Muscle layer of colon (tissue), 2 donors: Measurements from ENCODE around the gene SSU72.

Source experiments
- H3K27ac ChIP-seq: one replicate; pipeline ENCODE4 v1.7.0; 2013; ENCODE audit warnings: low read depth, mild to moderate bottlenecking, low read length, moderate library complexity
- H3K27me3 ChIP-seq, 2 donors: one replicate each; pipeline ENCODE4 v1.7.0; 2013; ENCODE audit warnings: low read length in 2 of 2, mild to moderate bottlenecking in 2 of 2; ENCODE audit not compliant: insufficient read depth in 2 of 2, control insufficient read depth in 1 of 2
- H3K36me3 ChIP-seq: one replicate; pipeline ENCODE4 v1.7.0; 2013; ENCODE audit warnings: mild to moderate bottlenecking, low read length; ENCODE audit not compliant: insufficient read depth
- H3K4me1 ChIP-seq: one replicate; pipeline ENCODE4 v1.7.0; 2013; ENCODE audit warnings: mild to moderate bottlenecking, low read length; ENCODE audit not compliant: insufficient read depth
- H3K4me3 ChIP-seq, 2 donors: one replicate each; pipeline ENCODE4 v1.7.0; 2013; ENCODE audit warnings: low read length in 2 of 2, low read depth in 1 of 2, mild to moderate bottlenecking in 1 of 2, moderate library complexity in 1 of 2
- H3K9ac ChIP-seq: one replicate; pipeline ENCODE4 v1.7.0; 2013; ENCODE audit warnings: low read length
- H3K9me3 ChIP-seq: one replicate; pipeline ENCODE4 v1.7.0; 2013; ENCODE audit warnings: mild to moderate bottlenecking, low read length
- donor health status: abdominal sarcoma.
- donor health status: Adenocarcinoma of cecum.

Gene SSU72

DNA sequence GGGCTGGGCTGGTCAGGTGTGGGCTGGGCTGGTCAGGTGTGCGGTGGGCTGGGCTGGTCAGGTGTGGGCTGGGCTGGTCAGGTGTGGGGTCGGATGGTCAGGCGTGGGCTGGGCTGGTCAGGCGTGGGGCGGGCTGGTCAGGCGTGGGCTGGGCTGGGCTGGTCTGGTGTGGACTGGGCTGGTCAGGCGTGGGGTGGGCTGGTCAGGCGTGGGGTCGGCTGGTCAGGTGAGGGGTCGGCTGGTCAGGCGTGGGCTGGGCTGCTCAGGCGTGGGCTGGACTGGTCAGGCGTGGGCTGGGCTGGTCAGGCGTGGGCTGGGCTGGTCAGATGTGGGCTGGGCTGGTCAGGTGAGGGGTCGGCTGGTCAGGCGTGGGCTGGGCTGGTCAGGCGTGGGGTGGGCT is 31.1 kb upstream of the SSU72 start:
- Histone ChIP-seq H3K9me3 (no peaks in the 10 kb centered on the region), H3K4me1 (no peaks in the 10 kb centered on the region), H3K9ac (no peak overlapping the region), H3K36me3 (no peaks in the 10 kb centered on the region), H3K27me3 (peaks cover under 1 to 27% of the 10 kb centered on the region in 2 donors), H3K27ac (no peak overlapping the region), H3K4me3 (no peak overlapping the region)

DNA sequence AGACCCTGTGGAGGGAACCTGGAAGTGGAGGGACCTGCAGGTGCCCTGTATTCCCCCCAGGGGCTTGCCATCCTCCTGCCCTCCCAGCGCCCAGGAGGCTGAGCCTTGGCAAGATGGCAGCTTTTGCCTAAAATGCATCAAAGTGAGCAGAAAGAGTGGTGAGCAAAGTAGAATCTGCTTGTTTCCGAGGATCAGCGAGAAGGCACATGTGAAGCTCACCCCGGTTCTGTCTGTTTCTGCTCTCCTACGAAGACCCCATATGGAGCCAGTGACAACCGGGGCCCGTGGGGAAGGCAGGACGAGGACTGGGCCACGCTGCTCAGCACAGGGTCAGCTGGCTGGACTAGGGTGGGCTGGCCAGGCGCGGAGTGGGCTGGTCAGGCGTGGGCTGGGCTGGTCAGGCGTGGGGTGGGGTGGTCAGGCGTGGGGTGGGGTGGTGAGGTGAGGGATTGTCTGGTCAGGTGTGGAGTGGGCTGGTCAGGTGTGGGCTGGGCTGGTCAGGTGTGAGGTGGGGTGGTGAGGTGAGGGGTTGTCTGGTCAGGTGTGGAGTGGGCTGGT is 30.4 kb upstream of the SSU72 start:
- no peak overlapping the region for H3K27ac ChIP-seq
- no peak overlapping the region for H3K9ac ChIP-seq
- H3K4me3 ChIP-seq, result no peak overlapping the region
- no peaks in the 10 kb centered on the region for H3K9me3 ChIP-seq
- H3K4me1 ChIP-seq, result no peaks in the 10 kb centered on the region
- H3K36me3 ChIP-seq, result no peaks in the 10 kb centered on the region
- peaks cover 4 to 33% of the 10 kb centered on the region in 2 donors for H3K27me3 ChIP-seq

DNA sequence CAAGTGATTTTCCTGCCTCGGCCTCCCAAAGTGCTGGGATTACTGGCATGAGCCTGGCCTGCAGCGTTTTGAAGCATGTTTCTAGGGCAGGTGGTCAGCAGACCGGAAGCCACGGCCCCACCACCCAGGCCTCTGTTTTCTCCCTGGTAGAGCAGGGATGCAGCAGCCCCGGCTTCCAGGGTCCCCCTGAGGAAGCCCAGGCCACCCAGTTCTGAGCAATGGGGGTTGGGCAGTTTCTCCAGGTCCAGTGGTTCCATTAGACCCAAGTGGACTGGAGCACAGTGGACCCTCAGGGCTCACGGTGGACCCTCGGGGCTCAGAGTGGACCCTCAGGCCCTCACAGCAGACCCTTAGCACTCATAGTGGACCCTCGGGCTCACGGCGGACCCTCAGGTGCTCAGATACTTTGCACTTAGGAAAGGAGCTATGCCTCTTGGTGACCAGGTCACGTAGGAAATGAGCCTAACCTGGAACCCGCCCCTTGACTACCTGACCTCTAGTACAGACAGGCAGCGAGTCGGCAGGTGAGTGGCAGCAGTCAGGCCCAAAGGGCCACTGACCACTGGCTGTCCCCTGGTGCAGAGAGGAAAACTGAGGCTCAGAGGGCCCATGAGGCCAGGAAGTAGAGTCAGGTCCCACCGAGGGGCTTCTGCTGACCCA is 29.8 kb upstream of the SSU72 start:
- no peaks in the 10 kb centered on the region for H3K9me3 ChIP-seq
- no peak overlapping the region for H3K27ac ChIP-seq
- no peaks in the 10 kb centered on the region for H3K36me3 ChIP-seq
- H3K4me1 ChIP-seq, result no peaks in the 10 kb centered on the region
- H3K27me3 ChIP-seq, result peaks cover 4 to 33% of the 10 kb centered on the region in 2 donors
- no peak overlapping the region for H3K9ac ChIP-seq
- no peak overlapping the region for H3K4me3 ChIP-seq

DNA sequence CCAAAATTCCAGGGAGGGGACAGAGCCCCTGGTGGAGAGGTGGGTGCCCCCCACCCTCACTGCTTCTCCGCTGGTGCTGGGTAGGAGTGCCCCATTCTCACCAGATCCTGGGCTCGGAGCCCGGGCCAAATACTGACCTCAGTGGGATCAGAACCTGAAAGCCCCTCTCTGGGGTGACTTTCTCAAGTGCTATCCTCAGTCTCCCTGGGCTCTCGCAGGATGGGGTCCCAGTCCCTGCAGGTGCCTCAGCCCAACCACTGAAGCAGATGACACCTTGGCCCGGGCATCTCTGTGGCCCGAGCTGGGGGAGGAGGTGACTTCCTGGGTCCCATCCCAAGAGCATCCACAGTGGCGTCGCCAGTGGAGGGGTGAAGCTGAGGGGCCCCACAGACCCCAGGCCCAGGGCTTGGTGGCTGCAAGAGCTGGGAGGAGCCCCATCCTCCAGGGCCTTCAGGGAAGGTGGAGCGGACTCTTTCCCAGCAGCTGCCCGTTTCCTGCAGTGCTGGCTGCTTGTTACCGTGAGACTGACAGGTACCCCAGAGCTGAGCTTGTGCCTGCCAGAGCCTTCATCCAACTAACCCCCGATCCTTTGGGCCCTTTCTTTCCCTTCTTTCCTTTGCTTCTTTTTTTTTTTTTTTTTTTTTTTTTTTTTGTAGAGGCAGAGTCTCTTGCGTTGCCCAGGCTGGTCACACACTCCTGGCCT is 29.2 kb upstream of the SSU72 start:
- H3K27me3 ChIP-seq, result peaks cover 4 to 40% of the 10 kb centered on the region in 2 donors
- no peaks in the 10 kb centered on the region for H3K36me3 ChIP-seq
- H3K4me1 ChIP-seq, result no peaks in the 10 kb centered on the region

DNA sequence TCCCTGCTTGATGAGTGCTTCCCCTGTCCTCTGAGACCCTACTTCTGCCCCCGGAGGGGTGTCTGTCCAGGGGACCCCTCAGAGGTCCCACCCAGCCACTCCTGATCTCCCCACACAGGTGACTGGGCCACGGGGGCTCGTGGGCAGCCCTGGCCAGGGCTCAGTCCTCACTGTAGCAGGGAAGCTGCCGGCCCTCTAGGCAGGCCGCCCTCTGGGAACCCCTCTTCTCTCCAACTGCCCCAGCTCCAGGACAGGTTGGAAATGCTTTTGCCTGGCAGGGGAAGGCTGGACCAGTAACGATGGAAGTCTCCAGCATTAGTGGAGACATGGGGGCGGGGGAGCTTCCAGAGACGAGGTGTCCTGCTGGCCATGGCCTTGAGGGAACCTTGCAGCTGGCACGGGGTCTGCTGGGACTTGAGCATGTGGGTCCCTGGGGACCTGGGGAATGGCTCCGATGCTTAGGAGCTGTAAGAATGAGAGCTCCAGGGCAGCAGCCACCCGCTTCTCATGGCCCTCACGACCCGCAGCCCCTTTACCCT is 28.4 kb upstream of the SSU72 start:
- Histone ChIP-seq H3K4me1 (no peaks in the 10 kb centered on the region), H3K27me3 (peaks cover 7 to 48% of the 10 kb centered on the region in 2 donors), H3K36me3 (no peaks in the 10 kb centered on the region), H3K4me3 (no peak overlapping the region), H3K9ac (no peak overlapping the region), H3K9me3 (no peaks in the 10 kb centered on the region), H3K27ac (no peak overlapping the region)

More for the DNA sequence above, 29.2 kb upstream of the SSU72 start:
- no peak overlapping the region for H3K9ac ChIP-seq
- no peak overlapping the region for H3K27ac ChIP-seq
- no peak overlapping the region for H3K4me3 ChIP-seq
- no peaks in the 10 kb centered on the region for H3K9me3 ChIP-seq

DNA sequence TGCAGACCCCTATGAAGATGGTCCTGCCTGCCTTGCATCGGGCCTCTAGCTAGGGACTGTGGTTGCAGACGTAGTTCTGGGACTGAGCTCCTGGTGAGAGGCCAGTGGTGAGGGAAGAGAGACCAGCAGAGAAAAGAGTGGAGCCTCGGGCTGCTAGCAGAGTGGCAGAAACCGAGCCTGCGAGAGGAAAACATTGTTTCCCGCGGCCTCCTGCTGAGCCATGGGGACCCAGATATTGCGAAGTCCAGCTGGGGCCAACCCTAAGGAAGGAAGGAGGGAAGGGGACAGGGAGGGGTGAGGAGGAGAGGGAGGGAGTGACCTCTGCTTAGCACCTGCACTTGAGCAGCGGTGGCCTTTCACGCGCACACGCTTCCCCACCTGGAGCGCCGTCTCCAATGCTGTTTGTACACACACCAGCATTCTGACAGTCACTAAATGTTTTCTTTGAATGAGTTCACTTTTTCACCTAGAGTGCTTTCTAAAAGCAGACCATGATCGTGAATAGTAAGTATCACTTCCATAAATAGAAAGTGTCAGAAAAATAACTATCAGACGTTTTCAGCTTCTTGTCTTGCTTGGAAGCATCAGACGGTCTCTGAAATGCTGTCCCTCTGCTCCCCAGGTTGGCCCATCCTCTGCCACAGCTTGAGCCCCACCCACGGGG is 27.8 kb upstream of the SSU72 start:
- Histone ChIP-seq H3K4me1 (no peaks in the 10 kb centered on the region), H3K27me3 (peaks cover 12 to 54% of the 10 kb centered on the region in 2 donors)

DNA sequence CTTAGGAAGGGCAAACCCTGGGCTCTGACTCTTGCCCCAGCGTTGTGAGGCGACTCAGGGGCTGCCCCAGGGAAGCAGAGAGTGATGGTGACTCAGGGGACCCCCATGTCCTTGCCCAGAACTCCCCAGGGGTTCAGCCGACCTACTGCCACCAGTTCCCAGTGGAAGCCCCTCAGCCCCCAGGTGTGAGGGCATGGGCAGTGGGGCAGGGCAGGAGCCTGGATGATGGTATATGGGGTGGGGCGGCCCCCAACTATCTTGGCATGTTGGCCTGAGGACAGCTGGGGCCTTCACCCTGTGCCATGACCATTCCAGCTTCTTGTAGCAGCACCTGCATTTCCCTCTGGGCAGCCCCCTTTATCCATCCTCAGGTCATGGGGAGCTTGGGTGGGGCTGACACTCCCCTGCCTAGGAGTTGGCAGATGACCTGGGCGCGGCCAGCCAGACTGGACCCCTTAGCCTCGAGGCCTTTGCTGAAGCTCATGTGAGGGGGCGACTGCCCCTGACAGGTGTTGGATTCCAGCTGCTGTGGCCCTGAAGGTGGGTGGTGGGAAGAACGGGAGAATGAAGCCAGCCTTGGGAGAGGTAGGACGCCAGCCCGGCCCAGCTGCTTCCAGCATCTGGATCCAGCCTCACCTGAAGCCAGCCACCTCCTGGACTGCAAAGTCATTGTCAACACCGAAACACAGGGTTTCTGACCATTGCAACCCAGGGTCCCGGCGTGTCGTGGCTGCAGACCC is 27.1 kb upstream of the SSU72 start:
- no peak overlapping the region for H3K4me3 ChIP-seq
- H3K9ac ChIP-seq, result no peak overlapping the region
- H3K9me3 ChIP-seq, result no peaks in the 10 kb centered on the region
- H3K27ac ChIP-seq, result no peak overlapping the region
- H3K36me3 ChIP-seq, result no peaks in the 10 kb centered on the region
- no peaks in the 10 kb centered on the region for H3K4me1 ChIP-seq
- H3K27me3 ChIP-seq, result peaks cover 14 to 55% of the 10 kb centered on the region in 2 donors

More for the DNA sequence above, 27.8 kb upstream of the SSU72 start:
- no peak overlapping the region for H3K4me3 ChIP-seq
- no peak overlapping the region for H3K27ac ChIP-seq
- no peak overlapping the region for H3K9ac ChIP-seq
- no peaks in the 10 kb centered on the region for H3K36me3 ChIP-seq
- H3K9me3 ChIP-seq, result no peaks in the 10 kb centered on the region

DNA sequence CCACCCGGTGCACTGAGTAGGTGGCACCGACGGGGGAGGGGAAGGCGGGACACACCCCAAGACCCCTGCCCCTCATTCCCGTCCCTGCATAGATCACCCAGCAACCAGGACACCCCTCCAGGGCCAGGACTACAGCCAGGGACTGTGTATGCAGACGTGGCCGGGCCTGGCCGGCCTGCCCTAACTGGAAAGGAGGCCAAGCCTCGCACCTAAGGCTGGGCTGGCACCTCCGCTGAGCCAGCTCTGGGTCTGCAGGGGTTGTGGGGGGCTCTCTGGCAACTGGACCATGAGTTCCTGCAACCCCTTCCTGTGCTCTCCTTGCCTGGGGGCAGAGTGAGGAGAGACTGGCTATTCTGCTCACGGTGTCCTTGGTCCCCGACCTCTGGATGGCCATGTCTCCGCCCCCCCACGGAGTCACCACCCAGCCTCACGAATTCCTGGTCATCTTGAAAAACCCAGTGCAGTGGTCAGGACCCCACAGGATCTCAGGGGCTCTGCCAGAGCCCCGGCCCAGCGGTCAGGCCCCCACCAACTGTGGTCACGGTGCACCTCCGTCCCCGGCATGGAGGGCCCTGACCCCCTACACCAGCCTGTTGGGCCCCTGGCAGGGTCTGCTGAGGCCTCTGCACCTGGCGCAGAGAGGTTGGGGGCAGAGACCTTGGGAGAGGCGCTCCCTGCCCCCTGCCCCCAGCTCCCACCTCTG is 26.3 kb upstream of the SSU72 start:
- no peaks in the 10 kb centered on the region for H3K36me3 ChIP-seq
- H3K9ac ChIP-seq, result no peak overlapping the region
- no peak overlapping the region for H3K27ac ChIP-seq
- H3K9me3 ChIP-seq, result no peaks in the 10 kb centered on the region
- no peaks in the 10 kb centered on the region for H3K4me1 ChIP-seq
- no peak overlapping the region for H3K4me3 ChIP-seq
- peaks cover 18 to 58% of the 10 kb centered on the region in 2 donors for H3K27me3 ChIP-seq

DNA sequence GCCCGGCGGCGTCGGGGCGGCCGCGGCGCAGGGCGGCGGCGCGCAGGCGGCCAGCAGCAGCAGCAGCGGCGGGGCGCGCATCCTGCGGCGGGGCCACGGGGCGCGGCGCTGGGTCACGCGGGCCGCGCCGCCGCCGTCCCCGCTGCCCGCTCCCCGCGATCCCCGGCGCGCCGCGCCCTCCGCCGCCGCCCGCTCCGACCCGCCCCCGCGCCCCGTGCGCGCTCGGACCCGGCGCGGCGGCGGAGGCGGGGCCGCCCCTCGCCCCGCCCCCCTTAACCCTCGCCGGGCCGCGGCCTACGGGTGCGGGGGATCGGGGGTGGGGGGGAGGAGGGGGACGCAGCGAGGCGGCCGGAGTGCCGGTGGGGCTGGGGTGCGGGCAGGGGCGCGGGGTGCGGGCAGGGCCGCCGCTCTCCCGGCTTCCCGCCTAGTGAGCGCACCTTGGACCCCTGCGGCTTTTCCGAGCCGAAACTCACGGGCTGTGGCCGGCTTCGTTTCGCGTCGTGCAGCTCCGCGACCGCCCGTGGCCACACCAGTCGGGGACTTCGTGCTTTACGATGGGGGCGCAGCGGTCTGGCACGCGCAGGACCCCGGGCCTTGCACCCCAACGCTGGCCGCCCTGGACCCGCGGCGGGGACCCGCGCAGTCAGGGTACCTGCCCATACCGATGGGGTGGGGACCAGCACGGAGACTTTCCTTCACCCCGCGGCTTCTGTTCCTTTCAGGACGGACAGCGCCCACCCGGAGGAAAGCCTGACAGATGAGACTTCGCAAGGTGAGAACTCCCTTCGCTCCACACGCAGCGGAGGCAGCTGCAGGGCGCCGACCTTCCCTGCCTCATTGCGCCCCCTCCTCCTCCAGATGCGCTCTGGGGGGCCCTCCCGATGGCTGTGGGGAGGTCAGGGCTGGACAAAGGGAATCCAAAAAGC is 25.5 kb upstream of the SSU72 start, which contains the start of gene FNDC10:
FNDC10 (minus strand) TSS at position 201 of the 926 bp plus-strand sequence; CDS start at position 81, 120 bp downstream.
- H3K27ac ChIP-seq, result no peak within 1 kb of the TSS
- H3K9me3 ChIP-seq, result no peaks in the 10 kb centered on the region
- H3K9ac ChIP-seq, result no peak within 1 kb of the TSS
- H3K4me3 ChIP-seq, result no peak within 1 kb of the TSS
- no peaks in the 10 kb centered on the region for H3K4me1 ChIP-seq
- no peaks in the 10 kb centered on the region for H3K36me3 ChIP-seq
- peaks cover 18 to 58% of the 10 kb centered on the region in 2 donors for H3K27me3 ChIP-seq
